ENCODE measurements around the gene SNX3.

Gene SNX3

GRCh38 chr6:108210556-108210955 is 50.3 kb downstream of the SNX3 start:
- TF ChIP-seq ZFP30 (CRISPR knock-in tag; IDR thresholded peaks at IDR 0.05) = no peak
- TF ChIP-seq CSDC2 (CRISPR knock-in tag; IDR thresholded peaks at IDR 0.05) = no peak
- TF ChIP-seq CREB5 (CRISPR knock-in tag; IDR thresholded peaks at IDR 0.05; ENCODE audit: low read depth) = no peak
- no peak for TF ChIP-seq POU6F1 (CRISPR knock-in tag; IDR thresholded peaks at IDR 0.05; ENCODE audit: borderline replicate concordance, low read depth)
- no peak for TF ChIP-seq TOX (CRISPR knock-in tag; IDR thresholded peaks at IDR 0.05; ENCODE audit: borderline replicate concordance)
- TF ChIP-seq ZFP3 (CRISPR knock-in tag; IDR thresholded peaks at IDR 0.05) = no peak
- no peak for TF ChIP-seq PPARA (CRISPR knock-in tag; IDR thresholded peaks at IDR 0.05; ENCODE audit: borderline replicate concordance)
- TF ChIP-seq TCF4 (CRISPR knock-in tag; IDR thresholded peaks at IDR 0.05; ENCODE audit: borderline replicate concordance) = no peak
- no peak for TF ChIP-seq ZNF565 (CRISPR knock-in tag; conservative IDR thresholded peaks at IDR 0.05; ENCODE audit: low read depth)
- no peak for TF ChIP-seq OSR1 (CRISPR knock-in tag; IDR thresholded peaks at IDR 0.05)
- TF ChIP-seq ZNF8 (CRISPR knock-in tag; IDR thresholded peaks at IDR 0.05) = no peak
- no peak for TF ChIP-seq SNAI2 (CRISPR knock-in tag; IDR thresholded peaks at IDR 0.05)
- no peak for ATAC-seq

DNA sequence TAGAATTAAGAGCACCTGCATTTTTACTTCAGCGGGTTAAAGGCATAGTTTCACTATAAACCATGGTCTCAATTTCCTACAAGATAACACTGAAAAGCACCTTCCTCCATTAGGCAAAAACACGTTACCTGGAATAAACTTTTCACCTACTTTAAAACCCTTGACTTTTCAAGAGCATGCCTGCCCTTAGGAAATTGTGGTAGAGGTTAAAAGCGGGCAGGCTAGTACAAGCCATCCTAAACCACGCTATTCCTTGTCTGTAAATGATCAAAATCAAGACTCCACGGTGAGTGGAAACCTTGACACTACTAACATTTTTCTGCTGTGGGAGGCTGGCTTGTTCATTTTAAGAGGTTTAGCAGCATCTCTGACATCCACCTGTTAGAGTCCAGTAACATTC is 51.1 kb downstream of the SNX3 start:
- no peak for TF ChIP-seq GLIS3 (CRISPR knock-in tag; IDR thresholded peaks at IDR 0.05)
- no peak for TF ChIP-seq CSDC2 (CRISPR knock-in tag; IDR thresholded peaks at IDR 0.05)
- TF ChIP-seq CSRNP3 (CRISPR knock-in tag; IDR thresholded peaks at IDR 0.05) = no peak
- no peak for TF ChIP-seq ZFP3 (CRISPR knock-in tag; IDR thresholded peaks at IDR 0.05)
- TF ChIP-seq TCF4 (CRISPR knock-in tag; IDR thresholded peaks at IDR 0.05; ENCODE audit: borderline replicate concordance) = no peak
- TF ChIP-seq ISL1 (CRISPR knock-in tag; IDR thresholded peaks at IDR 0.05) = no peak
- TF ChIP-seq PPARA (CRISPR knock-in tag; IDR thresholded peaks at IDR 0.05; ENCODE audit: borderline replicate concordance) = no peak
- no peak for ATAC-seq

- no peak for ATAC-seq
- TF ChIP-seq PATZ1 (CRISPR knock-in tag; IDR thresholded peaks at IDR 0.05; ENCODE audit: borderline replicate concordance) (no peak), ZFP30 (CRISPR knock-in tag; IDR thresholded peaks at IDR 0.05) (no peak), GLIS3 (CRISPR knock-in tag; IDR thresholded peaks at IDR 0.05) (no peak), OSR1 (CRISPR knock-in tag; IDR thresholded peaks at IDR 0.05) (no peak), CSRNP3 (CRISPR knock-in tag; IDR thresholded peaks at IDR 0.05) (no peak)
These were observed 53.8 kb downstream of the SNX3 start for GRCh38 chr6:108207013-108207412.

DNA sequence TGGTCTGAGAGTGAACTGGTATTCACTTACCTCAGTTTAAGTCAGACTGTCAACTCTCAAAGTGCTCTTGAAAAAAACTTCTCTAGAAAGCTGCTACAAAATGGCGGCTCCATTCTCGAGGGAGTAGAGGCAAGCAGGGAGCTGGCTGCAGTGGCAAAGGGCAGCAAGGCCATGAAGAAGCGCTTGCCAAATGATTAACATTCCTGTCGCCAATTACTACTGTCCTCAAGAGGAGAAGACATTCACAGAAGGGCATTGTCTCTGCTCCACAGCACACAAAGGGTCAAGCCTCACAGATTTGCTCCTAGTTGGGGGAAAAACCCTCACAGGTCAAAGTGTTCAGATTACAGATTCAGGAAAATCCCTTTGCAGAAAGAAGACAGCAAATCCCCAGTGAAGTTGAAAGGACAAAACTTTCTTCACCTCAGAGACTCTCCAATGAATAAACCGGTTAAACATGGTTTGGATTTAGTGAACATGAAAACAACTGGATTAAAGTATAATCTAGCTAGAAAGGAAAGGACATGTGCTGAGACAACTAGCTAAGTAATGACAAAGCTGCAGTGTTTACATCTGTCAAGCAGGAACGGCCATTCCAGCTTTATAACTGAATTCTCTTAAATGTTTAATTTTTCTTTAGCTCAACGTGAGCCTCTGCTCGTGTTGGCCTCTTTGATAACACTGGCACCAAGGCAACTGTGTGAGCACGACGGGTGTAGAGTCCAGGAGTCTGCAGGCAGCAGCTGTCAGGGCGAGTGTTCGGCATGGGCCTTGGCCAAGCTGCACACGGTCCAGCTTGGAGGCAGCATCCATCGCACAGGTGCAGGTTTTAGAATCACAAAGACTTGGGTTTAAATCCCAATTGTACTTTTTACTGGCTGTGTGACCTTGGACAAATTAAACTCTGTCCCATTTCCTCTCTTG is 57.4 kb downstream of the SNX3 start:
- ATAC-seq = no peak
- no peak for TF ChIP-seq ZFP30 (CRISPR knock-in tag; IDR thresholded peaks at IDR 0.05)
- no peak for TF ChIP-seq SNAI2 (CRISPR knock-in tag; IDR thresholded peaks at IDR 0.05)
- no peak for TF ChIP-seq TCF4 (CRISPR knock-in tag; IDR thresholded peaks at IDR 0.05; ENCODE audit: borderline replicate concordance)
- TF ChIP-seq ESRRG (CRISPR knock-in tag; IDR thresholded peaks at IDR 0.05) = no peak
- no peak for TF ChIP-seq PATZ1 (CRISPR knock-in tag; IDR thresholded peaks at IDR 0.05; ENCODE audit: borderline replicate concordance)
- no peak for TF ChIP-seq CSDC2 (CRISPR knock-in tag; IDR thresholded peaks at IDR 0.05)
- no peak for TF ChIP-seq OSR1 (CRISPR knock-in tag; IDR thresholded peaks at IDR 0.05)
- TF ChIP-seq ARNTL (CRISPR knock-in tag; IDR thresholded peaks at IDR 0.05; ENCODE audit: borderline replicate concordance, low read depth) = no peak
- TF ChIP-seq ZFP3 (CRISPR knock-in tag; IDR thresholded peaks at IDR 0.05) = no peak
- no peak for TF ChIP-seq CSRNP3 (CRISPR knock-in tag; IDR thresholded peaks at IDR 0.05)
- no peak for TF ChIP-seq ZNF8 (CRISPR knock-in tag; IDR thresholded peaks at IDR 0.05)
- TF ChIP-seq CREB5 (CRISPR knock-in tag; IDR thresholded peaks at IDR 0.05; ENCODE audit: low read depth) = no peak
- no peak for TF ChIP-seq ZC3H10 (CRISPR knock-in tag; IDR thresholded peaks at IDR 0.05)
- no peak for TF ChIP-seq ZNF565 (CRISPR knock-in tag; conservative IDR thresholded peaks at IDR 0.05; ENCODE audit: low read depth)
- TF ChIP-seq BACH2 (CRISPR knock-in tag; IDR thresholded peaks at IDR 0.05; ENCODE audit: borderline replicate concordance) = no peak

Data from SK-N-SH treated with all-trans-retinoic acid at 6 μM for 48 hours (cell line).